DOHH2 (cell line): ENCODE data around the gene LYVE1.

ENCODE experiments used
- H3F3A ChIP-seq: fragments of 200-600 bp; sonication (generic), shearing (Covaris generic); 2 replicates; pipeline ENCODE4 v1.6.0; 2016; ENCODE audit warnings: antibody characterized with exemption, mild to moderate bottlenecking; ENCODE audit not compliant: control insufficient read depth, insufficient read depth
- H3K27ac ChIP-seq: fragments of 200-600 bp; sonication (generic); 2 replicates; pipeline ENCODE4 v1.5.1; 2014; ENCODE audit warnings: low read depth, mild to moderate bottlenecking, low read length, moderate library complexity
- H3K27me3 ChIP-seq: fragments of 200-600 bp; sonication (generic); 2 replicates; pipeline ENCODE4 v1.6.1; 2014; ENCODE audit warnings: mild to moderate bottlenecking, low read length, mixed read lengths; ENCODE audit not compliant: control insufficient read depth
- H3K36me3 ChIP-seq: fragments of 200-600 bp; sonication (generic); 2 replicates; pipeline ENCODE4 v1.6.1; 2014; ENCODE audit warnings: mild to moderate bottlenecking, low read length, moderate library complexity, mixed read lengths; ENCODE audit not compliant: control insufficient read depth
- H3K4me1 ChIP-seq: fragments of 200-600 bp; sonication (generic); 2 replicates; pipeline ENCODE4 v1.6.1; 2014; ENCODE audit warnings: mild to moderate bottlenecking, low read length, mixed read lengths; ENCODE audit not compliant: control insufficient read depth
- H3K4me2 ChIP-seq: fragments of 200-600 bp; sonication (generic); 2 replicates; pipeline ENCODE4 v1.6.0; 2014; ENCODE audit warnings: mild to moderate bottlenecking, low read length, moderate library complexity
- H3K4me3 ChIP-seq: fragments of 200-600 bp; sonication (generic); 2 replicates; pipeline ENCODE4 v1.5.1; 2014; ENCODE audit warnings: mild to moderate bottlenecking, low read length, mixed read lengths
- H3K79me2 ChIP-seq: fragments of 200-600 bp; sonication (generic); 2 replicates; pipeline ENCODE4 v1.6.1; 2014; ENCODE audit warnings: mild to moderate bottlenecking, low read length, mixed read lengths; ENCODE audit not compliant: control insufficient read depth
- H3K9me2 ChIP-seq: fragments of 200-600 bp; sonication (generic); replicated peaks from 2 replicates; pipeline ENCODE4 v1.6.1; 2014; ENCODE audit warnings: mild to moderate bottlenecking, low read length, mixed read lengths; ENCODE audit not compliant: control insufficient read depth
- H3K9me3 ChIP-seq: fragments of 200-600 bp; sonication (generic); 2 replicates; pipeline ENCODE4 v1.6.1; 2014; ENCODE audit warnings: antibody characterized with exemption, low read length, mixed read lengths; ENCODE audit not compliant: control insufficient read depth, insufficient read depth
- H4K20me1 ChIP-seq: fragments of 200-600 bp; sonication (generic); 2 replicates; pipeline ENCODE4 v1.6.0; 2014; ENCODE audit warnings: low read depth, mild to moderate bottlenecking, antibody characterized with exemption, low read length, moderate library complexity; ENCODE audit not compliant: control insufficient read depth, insufficient read depth
- EZH2phosphoT487 ChIP-seq: fragments of 200-600 bp; sonication (generic); IDR thresholded peaks from 2 replicates; pipeline ENCODE4 v1.6.1; 2017; ENCODE audit warnings: borderline replicate concordance, mild to moderate bottlenecking, antibody characterized with exemption, low read length, moderate library complexity, mixed read lengths
- TF ChIP-seq, protein P1 (sequence below): fragments of 200-600 bp; sonication (generic); IDR thresholded peaks from one replicate; pipeline ENCODE4 v1.5.1; 2014; ENCODE audit warnings: antibody characterized with exemption, mild to moderate bottlenecking, low read depth, low read length; ENCODE audit not compliant: poor library complexity, severe bottlenecking

The LYVE1 gene

DNA sequence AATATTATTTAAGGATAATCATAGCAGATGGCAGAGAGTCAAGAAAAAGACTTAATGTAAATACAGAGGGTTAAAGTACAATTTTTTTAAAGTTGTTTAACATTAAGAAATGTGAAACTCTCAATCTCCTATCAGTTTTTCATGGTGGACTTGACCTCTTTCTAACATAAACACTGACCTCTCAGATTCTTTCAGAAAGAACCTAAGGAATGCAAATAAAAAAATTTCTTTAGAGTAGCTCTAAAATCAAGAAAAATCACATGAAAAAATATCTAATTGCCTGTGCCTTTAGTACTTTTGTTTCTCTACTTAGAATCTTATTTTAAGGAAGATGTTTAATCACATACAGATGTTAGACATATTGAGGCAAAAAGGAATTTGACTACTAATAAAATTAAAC is 40.3 kb downstream of the LYVE1 start:
- Histone ChIP-seq H3K4me1 (no peaks in the 10 kb centered on the region), H3F3A (no peaks in the 10 kb centered on the region), H4K20me1 (no peaks in the 10 kb centered on the region), H3K4me3 (no peak overlapping the region), H3K9me3 (no peaks in the 10 kb centered on the region), H3K4me2 (no peak overlapping the region), H3K9me2 (no peaks in the 10 kb centered on the region), H3K36me3 (peaks cover 43% of the 10 kb centered on the region), H3K27me3 (no peaks in the 10 kb centered on the region), H3K27ac (no peak overlapping the region), H3K79me2 (no peaks in the 10 kb centered on the region)
- TF ChIP-seq, protein P1, sequence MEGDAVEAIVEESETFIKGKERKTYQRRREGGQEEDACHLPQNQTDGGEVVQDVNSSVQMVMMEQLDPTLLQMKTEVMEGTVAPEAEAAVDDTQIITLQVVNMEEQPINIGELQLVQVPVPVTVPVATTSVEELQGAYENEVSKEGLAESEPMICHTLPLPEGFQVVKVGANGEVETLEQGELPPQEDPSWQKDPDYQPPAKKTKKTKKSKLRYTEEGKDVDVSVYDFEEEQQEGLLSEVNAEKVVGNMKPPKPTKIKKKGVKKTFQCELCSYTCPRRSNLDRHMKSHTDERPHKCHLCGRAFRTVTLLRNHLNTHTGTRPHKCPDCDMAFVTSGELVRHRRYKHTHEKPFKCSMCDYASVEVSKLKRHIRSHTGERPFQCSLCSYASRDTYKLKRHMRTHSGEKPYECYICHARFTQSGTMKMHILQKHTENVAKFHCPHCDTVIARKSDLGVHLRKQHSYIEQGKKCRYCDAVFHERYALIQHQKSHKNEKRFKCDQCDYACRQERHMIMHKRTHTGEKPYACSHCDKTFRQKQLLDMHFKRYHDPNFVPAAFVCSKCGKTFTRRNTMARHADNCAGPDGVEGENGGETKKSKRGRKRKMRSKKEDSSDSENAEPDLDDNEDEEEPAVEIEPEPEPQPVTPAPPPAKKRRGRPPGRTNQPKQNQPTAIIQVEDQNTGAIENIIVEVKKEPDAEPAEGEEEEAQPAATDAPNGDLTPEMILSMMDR, result no peak
- no peak for TF ChIP-seq EZH2phosphoT487

DNA sequence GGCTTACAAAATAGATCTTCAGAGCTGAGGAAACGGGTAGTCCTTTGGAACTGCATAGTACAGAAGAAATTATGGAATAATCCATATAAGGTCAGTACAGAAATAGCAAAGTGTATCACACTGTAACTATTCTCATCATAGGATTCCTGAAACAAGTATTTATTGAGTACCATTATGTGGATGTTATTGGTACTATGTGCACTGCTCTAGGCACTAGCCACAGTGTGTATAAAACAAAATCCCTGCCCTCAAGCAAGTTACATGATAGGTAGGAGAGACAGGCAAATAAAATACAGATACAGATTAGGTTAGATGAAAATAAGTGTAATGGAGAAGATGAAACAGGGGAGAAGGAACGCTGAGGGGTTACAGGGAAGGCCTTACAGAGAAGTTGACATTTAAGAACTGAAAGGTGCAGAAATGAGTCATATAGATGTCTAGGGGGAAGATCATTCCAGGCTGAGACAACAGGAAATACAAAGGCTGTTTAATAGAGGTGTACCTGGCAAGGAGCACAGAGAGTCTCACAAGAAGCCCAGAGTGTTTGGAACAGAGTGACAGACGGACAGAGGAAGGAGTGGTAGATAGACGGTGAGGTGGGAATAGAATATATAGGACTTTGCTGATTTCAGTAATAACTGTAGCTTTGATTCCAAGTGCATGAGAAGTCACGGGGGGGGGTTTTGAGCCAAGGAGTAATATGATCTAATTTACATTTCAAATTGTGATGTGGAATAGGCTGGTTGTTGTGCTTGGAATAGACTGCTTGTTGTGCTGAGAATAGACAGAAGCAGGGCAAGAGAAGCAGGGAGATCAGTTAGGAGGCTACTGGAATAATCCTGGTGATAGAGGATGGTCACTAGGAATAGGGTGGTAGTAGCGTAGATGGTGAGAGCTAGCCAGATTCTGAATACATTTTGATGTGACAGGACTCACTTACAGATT is 41.2 kb downstream of the LYVE1 start:
- no peaks in the 10 kb centered on the region for H3K4me1 ChIP-seq
- no peaks in the 10 kb centered on the region for H3F3A ChIP-seq
- no peak overlapping the region for H3K27ac ChIP-seq
- H3K9me3 ChIP-seq, result no peaks in the 10 kb centered on the region
- no peak for TF ChIP-seq EZH2phosphoT487
- TF ChIP-seq, protein P1, result no peak
- no peaks in the 10 kb centered on the region for H3K27me3 ChIP-seq
- no peak overlapping the region for H3K4me2 ChIP-seq
- H3K9me2 ChIP-seq, result no peaks in the 10 kb centered on the region
- H3K36me3 ChIP-seq, result peaks cover 41% of the 10 kb centered on the region
- H3K79me2 ChIP-seq, result no peaks in the 10 kb centered on the region
- H4K20me1 ChIP-seq, result no peaks in the 10 kb centered on the region
- no peak overlapping the region for H3K4me3 ChIP-seq

DNA sequence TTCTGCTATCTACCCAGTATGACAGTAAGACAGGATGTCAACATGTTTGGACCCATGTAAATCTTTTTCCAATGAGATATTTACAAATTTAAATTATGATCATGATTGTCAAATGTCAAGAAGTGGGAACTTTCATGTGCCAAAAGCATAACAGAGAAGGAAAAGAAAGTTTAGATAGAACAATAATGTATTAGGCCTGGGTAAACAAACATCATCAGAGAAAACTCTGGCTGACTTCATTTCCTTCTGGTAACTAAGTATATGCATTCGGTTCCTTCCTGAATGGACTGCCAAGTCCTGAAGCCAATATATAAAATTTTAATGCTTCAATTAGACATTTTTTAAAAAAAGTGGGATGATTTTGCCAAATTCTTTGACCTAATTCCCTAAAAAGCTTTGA is 44.0 kb downstream of the LYVE1 start:
- H3K36me3 ChIP-seq, result peaks cover 37% of the 10 kb centered on the region
- no peaks in the 10 kb centered on the region for H3K9me2 ChIP-seq
- H3K79me2 ChIP-seq, result no peaks in the 10 kb centered on the region
- no peaks in the 10 kb centered on the region for H3K27me3 ChIP-seq
- H3K4me3 ChIP-seq, result no peak overlapping the region
- H3K4me1 ChIP-seq, result no peaks in the 10 kb centered on the region
- H3F3A ChIP-seq, result no peaks in the 10 kb centered on the region
- no peak overlapping the region for H3K4me2 ChIP-seq
- TF ChIP-seq EZH2phosphoT487, result no peak
- TF ChIP-seq, protein P1, result no peak
- no peaks in the 10 kb centered on the region for H3K9me3 ChIP-seq
- no peaks in the 10 kb centered on the region for H4K20me1 ChIP-seq
- H3K27ac ChIP-seq, result no peak overlapping the region
